ENCODE measurements around the gene SPP2. TPM values are rescaled to one million over a fixed set of nuclear protein-coding genes. Genes with fewer than 3 reads are reported as not detected.

The SPP2 gene, protein sequence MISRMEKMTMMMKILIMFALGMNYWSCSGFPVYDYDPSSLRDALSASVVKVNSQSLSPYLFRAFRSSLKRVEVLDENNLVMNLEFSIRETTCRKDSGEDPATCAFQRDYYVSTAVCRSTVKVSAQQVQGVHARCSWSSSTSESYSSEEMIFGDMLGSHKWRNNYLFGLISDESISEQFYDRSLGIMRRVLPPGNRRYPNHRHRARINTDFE
- total RNA-seq = not detected in 2 replicates

DNA sequence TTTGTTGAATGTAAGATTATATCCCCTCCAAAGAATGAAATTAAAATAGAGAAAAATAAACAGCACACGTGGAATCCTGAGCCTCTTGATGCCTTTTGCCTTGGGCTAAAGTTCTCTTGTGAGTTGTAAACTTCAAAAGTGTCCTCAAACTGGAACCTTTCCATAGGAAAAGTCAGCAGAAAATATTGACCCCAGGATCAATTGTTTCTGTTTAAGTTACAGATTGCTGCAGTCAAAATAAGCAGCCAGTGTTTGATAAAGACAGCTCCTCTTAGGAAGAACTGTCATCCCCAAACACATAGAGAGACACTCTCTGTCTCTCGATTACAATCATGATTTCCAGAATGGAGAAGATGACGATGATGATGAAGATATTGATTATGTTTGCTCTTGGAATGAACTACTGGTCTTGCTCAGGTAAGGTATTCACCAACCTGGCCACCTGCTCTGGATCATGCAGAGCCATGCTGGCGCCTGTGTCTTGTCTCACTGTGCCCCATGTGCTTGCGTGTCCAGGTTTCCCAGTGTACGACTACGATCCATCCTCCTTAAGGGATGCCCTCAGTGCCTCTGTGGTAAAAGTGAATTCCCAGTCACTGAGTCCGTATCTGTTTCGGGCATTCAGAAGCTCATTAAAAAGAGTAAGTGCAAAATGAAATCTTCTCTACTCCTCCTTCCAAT, at the start of gene SPP2:
Gene SPP2, plus strand, starts transcription at position 248 of the 681 bp plus-strand sequence. Its CDS starts 85 bp downstream, at position 333.

Other genes starting within 250 kb of the SPP2 start
- gene HJURP, start 196.2 kb upstream of the SPP2 start, total RNA-seq = 9.7 and 18.8 TPM in 2 replicates
- 0.76 TPM in 1 of 2 replicates, not detected in the other for gene TRPM8, start 133.3 kb upstream of the SPP2 start, total RNA-seq

All from articular chondrocyte of knee joint (primary cell).